Activated T-helper 9 cell treated with anti-CD3 and anti-CD28 coated beads, Interleukin-2, amount 50 U/mL, for 16 hours (primary cell): ENCODE results near the gene ATP10A.
A peak's percentile ranks its signal among the peaks of the same experiment; 100 is the strongest.
"Not testable (repeated sequence)": the region's sequence is repeated elsewhere in the genome, so short reads cannot be mapped to it uniquely, and the experiment has no call there.

ENCODE experiments used
- DNase-seq: peaks from one replicate; pipeline ENCODE4 v3.0.0-alpha.2; 2020; ENCODE audit warnings: low read depth

Gene ATP10A

DNA sequence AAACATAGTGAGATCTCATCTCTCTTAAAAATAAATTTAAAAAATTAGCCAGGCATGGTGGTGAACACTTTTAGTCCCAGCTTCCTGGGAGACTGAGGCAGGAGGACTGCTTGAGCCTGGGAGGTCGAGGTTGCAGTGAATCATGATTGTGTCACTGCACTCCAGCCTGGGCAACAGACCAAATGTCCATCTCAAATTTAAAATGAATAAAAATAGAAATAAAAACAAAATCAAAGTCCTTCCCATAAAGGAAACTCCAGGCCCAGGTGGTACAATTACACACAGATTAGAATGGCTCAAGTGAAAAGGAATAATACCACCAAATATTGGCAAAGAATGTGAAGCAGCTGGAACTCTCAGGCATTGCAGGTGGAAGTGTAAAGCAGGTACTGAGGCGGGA lies 19.3 kb upstream of the ATP10A start:
- no peak for DNase-seq

DNA sequence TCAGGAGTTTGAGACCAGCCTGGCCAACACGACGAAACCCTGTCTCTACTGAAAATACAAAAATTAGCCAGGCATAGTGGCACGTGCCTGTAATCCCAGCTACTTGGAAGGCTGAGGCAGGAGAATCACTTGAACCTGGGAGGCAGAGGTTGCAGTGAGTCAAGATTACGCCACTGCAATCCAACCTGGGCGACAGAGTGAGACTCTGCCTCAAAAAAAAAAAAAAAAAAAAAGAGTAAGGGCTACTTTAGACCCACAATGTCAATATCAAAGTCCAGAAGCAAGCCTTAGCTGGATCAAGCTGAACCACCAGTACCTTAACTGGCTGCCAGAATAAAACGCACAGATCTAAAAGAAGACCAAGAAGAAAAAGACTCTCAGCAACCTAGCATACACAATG lies 17.8 kb upstream of the ATP10A start:
- DNase-seq, result not testable (repeated sequence)

DNA sequence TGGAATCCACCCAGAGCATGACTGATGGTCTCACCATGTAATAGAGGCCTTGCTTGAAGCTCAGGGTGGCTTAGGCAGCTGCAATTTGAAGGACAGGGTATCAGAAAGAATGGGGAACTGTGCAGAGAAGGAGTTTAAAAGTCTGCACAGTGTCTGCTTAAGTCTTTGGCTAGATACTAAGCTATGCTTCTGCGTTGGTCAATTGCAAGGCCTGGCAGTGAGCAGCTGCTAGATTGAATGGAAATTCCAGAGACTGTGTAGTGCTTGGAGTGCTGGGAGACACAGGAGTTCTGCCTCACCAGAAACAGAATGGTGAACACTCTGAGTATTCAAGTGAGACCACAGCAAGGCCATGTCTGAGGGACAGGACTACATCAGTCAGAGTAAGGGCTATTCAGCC lies 17.3 kb upstream of the ATP10A start:
- DNase-seq, result no peak

DNA sequence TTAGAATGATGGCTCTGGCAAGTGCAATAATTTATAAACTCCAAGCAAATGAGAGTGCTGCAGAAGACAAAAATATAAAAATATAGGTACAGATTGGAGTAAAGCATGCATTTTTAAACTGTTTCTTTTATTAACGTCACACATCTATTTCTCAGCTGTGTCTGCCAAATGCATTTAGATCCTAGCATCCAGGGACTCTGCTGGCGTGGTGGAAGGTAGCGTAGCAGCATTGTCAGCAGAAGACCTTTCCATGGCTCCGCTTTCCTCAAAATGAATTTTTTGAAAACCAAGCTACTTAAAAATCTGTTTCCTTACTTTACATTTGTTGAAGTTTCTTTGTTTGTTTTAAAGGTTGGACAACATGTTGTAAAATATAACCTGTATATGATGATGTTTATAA lies 16.3 kb upstream of the ATP10A start:
- no peak for DNase-seq

DNA sequence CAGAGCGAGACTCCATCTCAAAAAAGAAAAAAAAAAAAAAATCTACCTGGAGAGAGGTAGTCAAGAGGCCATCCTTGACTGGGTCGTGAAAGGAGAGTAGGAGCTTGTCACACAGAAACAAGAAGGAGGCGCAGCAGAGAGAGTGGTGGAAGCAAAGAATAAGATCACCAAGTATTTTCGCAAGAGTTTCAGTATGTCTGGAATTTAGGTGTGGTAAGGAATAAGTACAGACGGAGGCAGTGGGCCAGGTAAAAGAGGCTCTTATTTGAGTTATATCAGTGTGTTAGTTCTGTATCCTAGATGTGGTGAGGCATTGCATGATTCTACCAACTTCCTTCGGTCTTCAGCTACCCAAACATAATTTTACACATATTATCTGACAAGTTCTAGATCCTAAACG lies 14.6 kb upstream of the ATP10A start:
- DNase-seq, result no peak

DNA sequence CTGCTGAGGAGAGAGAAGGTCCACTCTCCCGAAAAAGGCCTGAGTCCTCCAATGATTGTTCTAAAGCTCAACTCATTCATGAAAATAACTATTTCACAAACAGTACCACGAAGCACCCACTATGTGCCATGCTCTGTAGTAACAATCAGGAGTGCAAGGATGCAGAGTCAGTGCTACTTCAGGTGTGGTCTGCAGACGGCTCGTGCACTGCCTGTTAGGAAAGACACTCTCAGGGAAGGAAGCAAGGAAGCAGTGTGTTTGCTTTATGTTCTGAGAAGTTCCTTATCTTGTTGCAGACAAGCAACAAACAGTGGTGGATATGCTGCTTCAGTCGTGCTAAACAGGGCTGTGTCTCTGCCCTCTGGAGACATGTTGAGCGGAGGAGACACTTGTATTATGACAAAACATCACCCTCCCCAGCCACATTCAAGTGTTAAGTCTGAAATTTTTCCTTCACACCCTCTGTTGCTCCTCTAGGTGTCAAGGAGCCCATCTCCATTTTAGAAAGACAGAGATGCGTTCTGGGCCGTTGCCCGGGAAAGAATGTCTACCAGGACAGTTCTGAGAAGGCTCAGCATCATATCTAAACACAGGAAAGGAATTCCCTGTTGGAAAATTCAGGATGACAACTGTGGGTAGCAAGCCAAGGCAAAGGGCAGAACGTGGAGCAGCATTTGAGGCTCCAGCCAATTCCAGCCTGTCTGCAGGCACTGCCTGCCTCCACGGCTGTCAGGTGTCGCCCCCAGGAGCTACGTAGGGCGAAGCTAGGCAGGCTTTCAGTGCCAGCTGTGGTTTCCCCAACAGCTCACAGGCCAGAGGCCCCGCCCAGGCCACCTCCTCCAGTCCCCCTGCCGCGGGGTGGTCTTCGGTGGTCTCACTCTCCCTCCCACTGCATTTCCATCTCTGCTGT lies 13.4 kb upstream of the ATP10A start:
- DNase-seq, result no peak

DNA sequence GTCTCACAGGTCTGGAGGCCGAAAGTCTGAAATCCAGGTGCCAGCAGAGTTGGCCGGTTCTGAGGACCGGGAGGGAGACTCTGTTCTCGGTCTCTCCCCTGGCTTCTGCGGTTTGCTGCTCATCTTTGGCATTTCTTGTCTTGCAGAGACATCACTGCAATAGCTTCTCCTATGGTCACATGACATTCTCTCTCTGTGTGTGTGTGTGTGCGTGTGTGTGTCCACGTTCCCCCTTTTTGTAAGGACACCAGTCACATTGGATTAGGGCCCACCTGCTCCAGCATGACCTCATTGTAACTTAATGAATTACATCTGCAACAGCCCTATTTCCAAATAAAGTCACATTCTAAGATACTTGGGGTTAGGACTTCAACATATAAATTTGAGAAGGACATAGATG lies 12.4 kb upstream of the ATP10A start:
- DNase-seq, result no peak

DNA sequence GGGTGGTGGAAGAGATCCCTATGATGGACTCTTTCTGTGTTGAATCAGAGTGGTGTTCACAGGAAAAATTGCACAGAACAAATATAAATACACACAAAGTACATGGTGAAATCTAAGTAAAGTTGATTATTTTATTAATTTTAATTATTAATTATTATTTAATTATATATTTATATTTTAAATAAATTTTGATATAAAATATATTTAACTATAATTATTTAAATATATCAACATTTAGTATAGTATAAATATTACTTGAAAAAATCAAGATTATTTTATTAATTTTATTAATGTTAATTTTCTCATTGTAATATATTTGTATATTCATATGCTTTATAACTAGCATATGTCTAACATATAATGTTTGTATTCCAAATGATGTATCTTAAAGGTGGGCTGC lies 11.3 kb upstream of the ATP10A start:
- DNase-seq, result no peak

DNA sequence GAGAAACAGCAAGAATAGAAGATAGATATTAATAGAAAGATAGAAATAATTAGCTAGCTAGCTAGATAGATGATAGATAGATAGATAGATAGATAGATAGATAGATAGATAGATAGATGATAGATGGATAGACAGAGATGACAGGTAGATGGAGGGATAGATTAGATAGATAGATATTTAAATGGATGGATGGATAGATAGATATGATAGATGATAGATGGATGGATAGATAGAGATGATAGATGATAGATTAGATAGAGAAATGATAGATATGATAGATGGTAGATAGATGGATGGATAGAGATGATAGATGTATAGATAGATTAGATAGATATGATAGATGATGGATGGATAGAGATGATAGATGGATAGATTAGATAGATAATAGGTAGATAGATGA lies 8.3 kb upstream of the ATP10A start:
- DNase-seq, result no peak

DNA sequence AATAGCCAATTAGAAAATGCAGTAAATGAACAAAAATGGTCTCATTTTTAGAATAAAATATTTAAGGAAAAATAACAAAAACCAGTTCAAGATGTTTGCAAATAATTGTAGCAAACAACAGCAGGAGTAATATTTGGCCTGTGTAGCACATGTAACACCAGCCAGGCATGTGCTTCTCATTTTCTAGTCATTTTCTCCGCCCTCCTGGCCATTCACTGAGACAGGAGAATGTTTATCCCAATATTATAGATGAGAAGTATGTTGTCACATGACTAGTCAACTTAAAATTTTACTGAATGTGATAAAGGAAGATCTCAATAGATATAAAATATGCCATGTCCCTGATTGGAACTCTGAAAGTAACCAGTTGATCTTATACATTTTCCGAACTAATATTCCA lies 7.8 kb upstream of the ATP10A start:
- no peak for DNase-seq

DNA sequence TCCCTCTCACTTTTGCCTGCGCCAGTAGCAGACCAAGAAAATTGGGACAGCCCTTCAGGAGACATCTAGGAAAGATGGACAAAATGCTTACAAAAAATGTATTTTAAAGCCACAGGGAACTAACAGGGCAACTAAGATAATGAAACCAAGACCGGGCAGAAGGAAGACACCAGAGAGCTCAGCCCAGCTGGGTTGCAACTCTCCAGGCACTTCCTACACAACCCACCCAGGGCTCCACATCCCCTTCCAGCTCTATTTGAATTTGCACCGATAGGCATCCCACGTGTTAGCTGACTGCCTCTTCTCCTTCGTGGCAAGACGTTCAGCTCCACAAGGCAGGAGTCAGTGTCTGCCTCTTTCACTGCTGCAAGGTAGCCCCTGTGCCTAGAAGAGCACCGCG lies 6.6 kb upstream of the ATP10A start:
- no peak for DNase-seq

DNA sequence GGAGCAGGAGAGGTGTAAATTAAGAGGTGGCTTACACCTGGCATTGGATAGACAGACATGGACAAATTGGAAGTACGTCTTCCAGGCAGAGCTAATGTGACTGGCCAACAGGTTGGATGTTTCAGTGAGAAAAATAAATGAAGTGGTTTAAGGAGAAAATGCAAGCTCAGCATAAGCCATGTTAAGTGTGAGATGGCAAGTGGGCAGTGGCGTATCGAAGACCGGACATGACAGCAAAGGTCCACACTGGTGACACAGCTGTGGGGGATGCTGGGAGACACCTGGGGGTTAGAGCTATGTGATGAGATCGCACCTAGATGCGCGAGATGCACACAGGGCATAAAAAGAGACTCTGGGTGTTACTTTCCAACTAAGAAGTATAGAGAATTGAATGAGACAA lies 3.7 kb upstream of the ATP10A start:
- no peak for DNase-seq

DNA sequence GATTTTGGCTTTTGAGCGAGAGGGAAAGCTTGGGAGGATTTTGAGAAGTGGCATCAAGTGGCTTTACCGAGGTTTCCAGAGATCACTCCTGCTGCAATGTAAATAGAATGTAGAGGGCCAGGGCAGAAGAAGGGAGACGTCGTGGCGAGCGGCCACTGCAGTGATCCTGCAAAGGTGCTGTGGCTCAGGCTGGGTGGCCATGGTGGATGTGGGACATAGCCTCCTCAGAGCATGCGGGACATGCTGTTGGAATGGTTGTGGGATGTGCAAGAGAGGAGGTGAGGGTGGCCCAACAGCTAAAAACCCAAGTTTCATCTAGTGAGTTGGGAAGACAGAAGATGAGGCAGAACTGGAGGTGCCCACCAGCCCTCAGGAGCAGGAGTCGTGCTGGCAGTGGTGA lies 3.1 kb upstream of the ATP10A start:
- no peak for DNase-seq

DNA sequence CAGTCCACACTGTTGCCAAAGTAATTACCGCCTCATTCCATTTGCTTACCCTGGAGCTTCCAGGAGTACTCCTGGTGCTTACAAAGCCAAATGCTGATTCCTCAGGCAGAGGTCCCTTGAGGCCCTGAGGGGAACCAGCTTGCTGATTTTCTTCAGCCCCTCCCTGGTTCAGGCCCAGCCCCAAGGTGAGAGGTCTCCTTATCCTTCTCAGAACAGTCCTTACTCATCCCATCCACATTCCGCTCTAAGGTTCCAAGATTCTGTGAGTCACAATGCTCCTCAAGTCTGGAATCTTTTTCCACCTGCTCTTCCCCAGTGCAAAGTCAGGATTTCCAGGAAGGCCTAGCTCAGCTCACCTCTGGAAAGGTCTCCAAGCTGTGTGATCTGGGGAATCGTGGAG lies 1.8 kb upstream of the ATP10A start:
- DNase-seq, result no peak

DNA sequence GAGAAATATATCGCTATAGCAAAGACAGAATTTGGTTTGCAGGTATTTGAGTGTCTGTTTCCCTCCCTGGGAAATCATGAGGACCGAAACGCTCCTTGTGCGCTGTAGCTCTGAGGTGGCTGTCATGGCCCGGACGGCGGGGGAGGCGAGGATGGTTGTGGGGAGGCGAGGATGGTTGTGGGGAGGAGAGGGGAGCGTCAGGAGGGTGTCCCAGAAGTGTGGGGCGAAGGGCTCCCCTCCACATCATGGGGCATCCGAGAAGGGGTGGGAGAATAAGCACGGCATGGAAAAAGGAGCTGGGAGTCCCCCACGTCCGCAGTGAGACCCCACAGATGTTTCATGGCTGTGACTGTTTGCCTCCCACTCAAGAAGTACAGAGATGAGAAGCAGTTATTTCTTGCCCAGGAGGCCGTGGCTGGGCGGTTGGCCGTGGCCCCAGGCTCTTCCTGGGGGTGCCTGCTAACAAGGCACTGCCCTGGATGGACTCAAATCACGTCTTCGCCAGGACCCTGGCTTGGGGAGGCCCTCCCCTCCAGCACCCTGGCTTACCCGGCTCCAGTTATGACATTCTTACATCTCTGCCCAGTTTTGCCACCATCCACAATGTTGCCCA lies 947 bp upstream of the ATP10A start:
- DNase-seq, result no peak

DNA sequence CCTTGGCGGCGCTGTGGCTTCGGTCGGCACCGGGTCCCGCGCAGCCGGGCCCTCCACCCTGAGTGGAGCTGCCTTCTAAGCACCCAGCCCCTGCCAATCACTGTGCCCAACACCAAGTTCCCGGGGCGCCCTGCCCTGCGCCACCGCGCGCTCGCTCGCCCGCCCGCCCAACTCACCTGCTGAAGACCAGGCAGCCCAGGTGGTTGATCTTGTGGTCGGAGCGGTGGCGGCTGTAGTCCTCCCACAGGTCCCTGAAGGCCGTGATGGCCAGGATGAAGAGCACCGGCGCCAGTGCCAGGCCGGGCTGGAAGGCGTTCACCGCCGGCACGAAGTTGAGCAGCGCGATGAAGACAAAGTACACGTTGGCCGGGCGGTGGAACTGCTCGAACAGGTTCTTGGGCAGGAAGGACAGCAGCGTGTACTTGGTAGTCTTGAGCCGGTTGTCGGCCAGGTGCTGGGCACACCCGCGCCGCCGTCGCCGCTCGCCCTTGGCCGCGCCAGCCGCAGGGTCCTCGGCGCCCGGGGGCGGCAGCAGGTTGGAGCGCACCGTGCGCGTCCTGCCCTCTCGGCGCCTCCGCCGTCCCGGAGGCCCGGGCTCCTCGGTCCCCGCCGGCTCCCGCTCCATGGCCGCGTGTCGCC lies 536 bp downstream of the ATP10A start:
- DNase-seq, result peak; percentile 41

DNA sequence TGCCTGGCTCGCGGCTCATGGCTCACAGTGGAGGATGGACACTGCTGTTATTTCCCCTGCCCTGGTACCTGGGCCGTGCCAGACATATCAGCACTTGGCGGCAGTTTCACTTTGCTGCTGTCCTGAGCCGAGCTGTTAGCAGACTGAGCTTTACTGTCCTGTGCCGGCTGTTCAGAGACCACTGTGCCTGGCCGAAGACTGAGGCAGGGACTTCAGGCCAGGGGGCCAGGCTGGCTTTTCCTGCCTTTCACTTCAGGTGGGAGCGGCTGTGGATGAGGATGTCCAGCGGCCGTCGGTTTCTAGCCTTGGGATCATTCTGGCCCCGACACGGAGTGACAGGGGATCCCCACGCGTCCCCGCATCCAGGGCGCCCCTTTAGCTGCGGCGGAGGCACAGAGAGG lies 1.1 kb downstream of the ATP10A start:
- DNase-seq, result no peak

DNA sequence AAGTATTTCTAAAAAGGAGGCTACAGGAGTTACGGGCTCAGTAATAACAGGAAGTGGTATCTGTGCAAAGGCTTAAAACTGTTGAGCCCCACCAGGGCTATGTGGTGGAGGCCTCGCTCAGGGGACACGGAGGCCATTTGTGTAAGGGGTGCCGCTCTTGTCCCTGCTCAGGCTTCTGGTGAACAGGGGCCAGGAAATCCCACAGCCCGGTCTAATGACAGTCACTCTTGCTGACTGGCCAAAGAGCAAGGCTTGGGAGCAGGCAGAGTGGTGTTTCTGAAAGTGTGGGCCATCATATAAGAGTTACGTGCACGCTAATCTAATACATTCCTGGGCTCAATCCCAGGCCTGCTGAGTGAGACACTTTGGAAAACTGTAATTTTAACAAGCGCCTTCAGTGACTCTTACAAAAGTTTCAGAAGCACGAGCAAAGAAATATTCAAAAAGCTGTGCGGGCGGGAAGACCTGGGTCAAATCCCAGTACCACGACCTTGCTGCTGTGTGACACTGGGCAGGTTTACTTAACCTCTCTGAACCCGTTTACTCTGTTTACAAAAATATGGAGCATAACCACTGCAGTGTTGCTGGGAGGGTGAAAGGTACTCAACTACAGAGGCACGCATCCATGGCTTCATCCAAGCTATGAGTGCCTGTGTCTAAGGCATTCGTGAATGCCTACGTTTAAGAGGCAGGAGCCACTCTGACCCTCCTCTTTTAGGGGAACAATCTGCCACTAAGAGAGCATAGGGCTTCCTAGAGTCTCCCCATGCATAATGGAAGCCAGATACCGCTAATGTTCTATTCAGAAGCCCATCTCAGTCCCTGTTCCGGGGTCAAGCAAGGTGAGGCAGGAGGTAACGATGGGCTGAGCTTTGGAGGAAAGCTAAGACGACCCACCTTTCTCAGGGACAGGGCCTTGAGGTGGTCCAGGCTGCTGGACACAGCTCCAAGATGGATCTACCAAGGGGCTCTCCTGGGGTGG lies 2.0 kb downstream of the ATP10A start:
- no peak for DNase-seq

DNA sequence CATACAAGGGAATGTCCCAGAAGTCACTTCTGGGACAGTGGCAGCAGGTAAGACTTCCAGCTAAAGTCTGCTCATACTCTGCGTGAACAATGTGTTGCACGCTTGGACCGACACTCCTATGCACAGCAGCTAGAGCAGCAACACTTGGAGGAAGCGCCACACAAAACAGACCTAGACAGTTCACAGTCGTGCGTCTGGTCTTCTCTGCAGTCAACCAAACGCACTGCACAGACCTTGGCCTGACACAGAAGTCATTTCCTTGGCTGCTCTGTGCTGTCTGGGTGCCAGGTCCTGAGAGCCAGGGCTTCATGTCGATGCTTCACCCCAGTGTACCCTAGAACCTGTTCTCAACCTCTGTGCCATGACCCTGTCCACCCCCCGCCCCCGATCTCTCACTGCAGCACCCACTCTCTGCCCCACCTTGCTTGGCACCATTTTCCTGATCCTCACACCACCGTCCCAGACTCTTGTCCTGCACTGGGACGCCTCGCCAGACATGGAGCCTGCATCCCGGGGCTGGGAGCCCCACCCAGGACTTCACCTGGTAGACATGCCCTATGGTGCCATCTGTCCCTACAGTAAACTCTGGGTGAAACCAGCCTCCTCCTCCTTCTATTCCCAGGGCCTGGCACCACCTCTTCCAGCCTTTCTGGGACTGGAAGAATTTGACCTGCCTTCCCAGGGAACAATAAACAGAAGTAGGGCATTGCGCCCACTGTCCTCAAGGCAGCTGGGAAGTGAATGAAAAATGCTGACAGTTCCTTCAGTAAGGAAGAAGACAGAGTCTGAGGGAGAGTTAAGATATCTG lies 3.1 kb downstream of the ATP10A start:
- DNase-seq, result no peak

DNA sequence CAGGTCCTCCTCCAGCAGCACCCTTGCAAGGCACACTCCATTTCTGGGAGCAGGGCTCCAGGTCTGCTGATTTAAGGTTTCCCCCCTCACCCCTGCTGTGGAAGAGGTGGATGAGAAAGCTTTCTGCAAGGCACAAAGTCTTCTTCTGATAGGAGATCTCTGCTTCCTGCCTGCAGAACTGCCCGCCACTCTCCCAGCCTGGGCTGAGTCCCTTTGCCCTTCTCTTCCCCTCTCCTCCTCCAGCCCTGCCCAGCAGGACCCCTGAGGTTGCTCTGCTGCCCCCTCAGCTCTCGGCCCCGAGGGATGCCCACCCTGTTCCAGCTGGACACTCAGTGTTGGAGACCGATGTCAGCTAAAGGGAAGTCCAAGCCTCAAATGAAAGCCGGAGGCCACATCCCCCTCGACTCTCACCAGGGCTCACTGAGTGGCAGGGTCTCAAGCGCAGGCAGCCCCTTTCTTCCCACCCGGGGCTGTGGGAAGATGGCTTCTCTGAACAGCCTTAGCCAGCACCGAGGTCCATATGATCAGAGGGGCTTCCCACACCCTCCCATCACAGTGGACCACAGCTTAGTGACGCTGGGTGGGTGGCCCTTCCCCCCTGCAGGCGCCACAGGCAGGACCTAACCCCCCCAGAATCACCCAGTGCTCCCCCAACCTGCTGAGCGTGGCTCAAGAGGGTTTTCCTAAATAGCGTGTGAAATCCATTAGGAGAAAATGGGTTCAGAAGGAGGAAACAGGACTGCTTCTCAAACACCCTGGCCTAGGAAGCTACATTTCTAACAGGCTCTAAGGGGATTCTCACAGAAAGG lies 4.0 kb downstream of the ATP10A start:
- DNase-seq, result no peak
